Esophagus muscularis mucosa (tissue), 4 donors: Measurements from ENCODE around the gene DYNLT2. TPM values are rescaled to one million over a fixed set of nuclear protein-coding genes. Genes with fewer than 3 reads are reported as not detected.

Experiments
- DNase-seq: peaks from one replicate; pipeline ENCODE4 v3.0.0-alpha.2; 2017; ENCODE audit errors: extremely low spot score
- H3K27ac ChIP-seq, 4 donors: fragments of 200-600 bp; sonication (generic); replicated peaks in 1 of 4; 1 replicate in 3 of 4; 2 replicates in 1 of 4; pipeline ENCODE4 v1.5.1; 2016 to 2019; ENCODE audit warnings: mild to moderate bottlenecking in 1 of 4
- H3K27me3 ChIP-seq, 4 donors: fragments of 200-600 bp; sonication (generic); one replicate each; pipeline versions ENCODE4 v1.5.1 to v1.6.0; 2016 to 2019
- H3K36me3 ChIP-seq, 4 donors: fragments of 200-600 bp; sonication (generic); one replicate each; pipeline ENCODE4 v1.5.1; 2016 to 2019
- H3K4me1 ChIP-seq, 4 donors: fragments of 200-600 bp; sonication (generic); one replicate each; pipeline ENCODE4 v1.5.1; 2016 to 2019
- H3K4me3 ChIP-seq, 4 donors: fragments of 200-600 bp; sonication (generic); 1 replicate in 2 of 4; 2 replicates in 2 of 4; pipeline ENCODE4 v1.5.1; 2016 to 2019; ENCODE audit warnings: mild to moderate bottlenecking in 4 of 4, moderate library complexity in 1 of 4
- H3K9me3 ChIP-seq, 4 donors: fragments of 200-600 bp; sonication (generic); 1 replicate in 3 of 4; 2 replicates in 1 of 4; pipeline ENCODE4 v1.5.1; 2016 to 2019
- CTCF ChIP-seq, 3 experiments: fragments of 200-600 bp in 2 of 3; fragments of 450-650 bp in 1 of 3; sonication (generic) in 2 of 3; IDR thresholded peaks; one replicate each; pipeline ENCODE4 v1.5.1; 2017 to 2019; ENCODE audit warnings: antibody characterized with exemption in 3 of 3, mild to moderate bottlenecking in 2 of 3, moderate library complexity in 1 of 3
- EP300 ChIP-seq: sonication (generic); formaldehyde crosslinking; IDR thresholded peaks from one replicate; pipeline ENCODE4 v1.6.1; 2017; ENCODE audit warnings: antibody characterized with exemption
- POLR2A ChIP-seq: fragments of 450-650 bp; IDR thresholded peaks from one replicate; pipeline ENCODE4 v1.6.1; 2017; ENCODE audit warnings: antibody characterized with exemption, moderate library complexity, mild to moderate bottlenecking, low read depth
- POLR2AphosphoS5 ChIP-seq, 2 donors: sonication (generic); formaldehyde crosslinking; IDR thresholded peaks; one replicate each; pipeline ENCODE4 v1.6.1; 2017; ENCODE audit warnings: antibody characterized with exemption in 2 of 2
- WGBS: methylation state at CpG from one replicate; pipeline ENCODE4 v1.1.5; 2018; 5-methylcytosine and 5-hydroxymethylcytosine counted together
- intact Hi-C: fragments of 100-400 bp; cut with DNase I; formaldehyde crosslinking; loops from one replicate; pipeline ENCODE4 v1.15.1; 2023
- total RNA-seq, 4 donors: library from RNA; depleted of rRNA; stranded (reverse); fragments of >200 nt; gene quantifications; one replicate each; pipeline versions ENCODE4 v1.1.0 to v1.2.1, GENCODE V29; 2016

The DYNLT2 gene
- total RNA-seq, 4 donors from 2014 or later = 0.57 to 3.3 (median 1.5) TPM

DNA sequence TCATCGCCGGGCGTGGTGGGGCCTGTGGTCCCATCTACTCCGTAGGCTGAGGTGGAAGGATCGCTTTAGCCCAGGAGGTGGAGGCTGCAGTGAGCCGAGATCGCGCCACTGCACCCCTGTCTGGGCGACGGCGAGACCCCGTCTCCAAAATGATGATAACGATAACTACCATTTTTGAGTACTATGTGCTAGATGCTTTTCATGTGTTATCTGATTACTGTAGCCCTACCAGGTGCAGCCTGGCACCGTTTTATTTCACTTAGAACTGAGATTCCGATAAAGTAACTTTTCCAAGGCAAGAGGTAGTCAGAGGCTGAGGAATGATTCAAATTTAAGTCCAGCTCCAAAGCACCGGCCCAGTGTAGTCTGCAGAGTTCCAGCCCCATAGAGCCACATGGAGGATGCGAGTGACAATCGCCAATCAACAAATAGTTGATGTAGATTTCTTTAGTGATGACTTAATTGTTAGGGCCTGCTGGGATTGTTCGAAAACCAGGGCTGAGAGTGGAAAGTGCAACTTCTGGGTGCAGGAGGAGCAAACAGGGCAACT is 777 bp upstream of the DYNLT2 start:
- Histone ChIP-seq H3K9me3 (no peaks in the 10 kb centered on the region), H3K4me1 (peaks cover 19 to 28% (median 26%) of the 10 kb centered on the region in 4 donors), H3K27me3 (no peaks in the 10 kb centered on the region), H3K36me3 (peaks cover 0 to 17% (median 6%) of the 10 kb centered on the region in 4 donors), H3K4me3 (peak overlapping the region; percentile 85 to 97 (median 93)), H3K27ac (peak overlapping the region; percentile 97 to 98 (median 98))
- DNase-seq = no peak
- 24% methylated on average over 11 of the region's 19 CpGs for WGBS
- TF ChIP-seq POLR2A (no peak), CTCF (IDR thresholded peaks at IDR 0.05) (no peak), EP300 (no peak), POLR2AphosphoS5 (IDR thresholded peaks at IDR 0.05) (no peak)
- intact Hi-C loops = loop anchor here (5.0 kb wide), 1 partner anchor 800 kb away; the partner anchor contains the start of genes PSMB1 and TBP

DNA sequence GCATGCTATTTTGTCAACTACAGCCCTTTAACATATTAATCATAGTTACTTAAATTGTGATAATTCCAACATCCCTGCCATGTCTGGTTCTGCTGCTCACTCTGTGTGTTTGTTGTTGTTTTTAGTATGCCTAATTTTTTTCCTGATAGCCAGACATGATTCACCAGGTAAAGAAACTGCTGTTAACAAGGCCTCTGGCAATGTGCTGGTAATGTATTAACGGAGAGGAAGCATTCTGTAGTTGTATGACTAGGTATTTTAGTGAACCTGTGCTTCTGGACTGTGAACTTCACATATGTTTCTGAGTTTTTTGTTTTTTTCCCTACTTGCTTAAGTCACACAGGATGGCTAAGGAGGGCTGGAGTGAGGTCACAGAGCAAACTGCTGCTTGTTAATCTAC is 4.8 kb downstream of the DYNLT2 start:
- intact Hi-C loops = no loop called here
- no peak overlapping the region for H3K27ac ChIP-seq
- WGBS = 87% methylated on average over 1 of the region's 1 CpG

GRCh38 chr6:169745405-169745804 is 6.0 kb downstream of the DYNLT2 start:
- intact Hi-C loops = no loop called here
- Histone ChIP-seq H3K4me3 (no peak overlapping the region), H3K9me3 (peaks cover 0 to 5% (median 0%) of the 10 kb centered on the region in 4 donors), H3K36me3 (no peaks in the 10 kb centered on the region), H3K27ac (no peak overlapping the region), H3K27me3 (no peaks in the 10 kb centered on the region), H3K4me1 (peaks cover 7 to 11% (median 9%) of the 10 kb centered on the region in 4 donors)
- TF ChIP-seq EP300 = no peak
- no peak for TF ChIP-seq POLR2A
- no peak for TF ChIP-seq POLR2AphosphoS5 (IDR thresholded peaks at IDR 0.05)
- no peak for TF ChIP-seq CTCF (IDR thresholded peaks at IDR 0.05)
- WGBS = 93% methylated on average over 3 of the region's 3 CpGs
- DNase-seq = no peak

More for the DNA sequence above, 4.8 kb downstream of the DYNLT2 start:
- TF ChIP-seq POLR2A (no peak), EP300 (no peak), CTCF (IDR thresholded peaks at IDR 0.05) (no peak), POLR2AphosphoS5 (IDR thresholded peaks at IDR 0.05) (no peak)
- Histone ChIP-seq H3K4me3 (no peak overlapping the region), H3K9me3 (peaks cover 0 to 5% (median 0%) of the 10 kb centered on the region in 4 donors), H3K4me1 (peaks cover 12 to 16% (median 15%) of the 10 kb centered on the region in 4 donors), H3K27me3 (no peaks in the 10 kb centered on the region), H3K36me3 (no peaks in the 10 kb centered on the region)
- DNase-seq = no peak

DNA sequence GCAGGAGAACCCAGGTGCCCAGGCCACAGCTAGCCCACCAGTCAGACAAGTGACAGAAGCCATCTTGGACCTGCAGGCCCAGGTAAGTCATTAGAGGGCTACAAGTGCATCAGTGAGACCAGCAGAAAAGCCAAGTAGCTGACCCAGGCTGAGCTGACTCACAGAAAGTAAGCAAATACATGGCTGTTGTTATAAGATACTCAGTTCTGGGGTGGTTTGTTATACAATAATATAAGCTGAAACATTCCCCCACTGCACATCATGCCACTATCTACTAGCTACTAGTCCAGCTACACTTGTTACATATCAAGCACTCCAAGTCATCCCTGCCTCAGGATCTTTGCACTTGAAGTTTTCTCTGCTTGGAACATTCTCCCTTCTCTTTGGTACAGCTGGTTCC is 10.0 kb downstream of the DYNLT2 start:
- H3K4me3 ChIP-seq = no peak overlapping the region
- peaks cover 0 to 4% (median 0%) of the 10 kb centered on the region in 4 donors for H3K4me1 ChIP-seq
- H3K36me3 ChIP-seq = no peaks in the 10 kb centered on the region
- no peak overlapping the region for H3K27ac ChIP-seq
- intact Hi-C loops = no loop called here
- no peak for DNase-seq
- TF ChIP-seq EP300 (no peak), CTCF (IDR thresholded peaks at IDR 0.05) (no peak), POLR2AphosphoS5 (IDR thresholded peaks at IDR 0.05) (no peak), POLR2A (no peak)
- H3K27me3 ChIP-seq = peaks cover 0 to 4% (median 0%) of the 10 kb centered on the region in 4 donors
- H3K9me3 ChIP-seq = peaks cover 0 to 5% (median 0%) of the 10 kb centered on the region in 4 donors
